Measurements from ENCODE around the gene GLS2. TPM values are rescaled to one million over a fixed set of nuclear protein-coding genes. Genes with fewer than 3 reads are reported as not detected.
A peak's percentile ranks its signal among the peaks of the same experiment; 100 is the strongest.

GLS2 gene
- total and polyA plus RNA-seq, 10 donors, result 0.83 to 2.4 (median 1.7) TPM

DNA sequence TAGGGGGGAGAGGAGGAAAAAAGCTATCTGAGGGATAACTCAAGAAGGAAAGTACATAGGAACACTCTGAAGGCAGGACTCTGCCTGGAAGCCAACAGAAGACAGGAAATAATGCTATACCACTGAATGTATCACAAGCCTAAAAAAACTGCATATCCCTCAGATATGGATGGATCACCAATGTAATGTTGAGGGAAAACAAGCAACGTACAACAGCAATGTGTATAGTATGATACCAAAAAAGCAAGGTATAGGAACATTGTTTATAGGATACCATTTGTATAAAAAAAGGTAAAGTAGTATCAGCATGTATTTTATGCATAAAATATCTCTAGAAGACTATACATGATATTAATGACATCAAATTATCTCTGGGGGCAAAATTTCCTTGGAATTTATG, 3.4 kb downstream of the GLS2 start:
- intact Hi-C loops (cut with DNase I; ENCODE audit: low total_unique reads), result no loop called here
- peaks cover 4 to 28% (median 18%) of the 10 kb centered on the region in 6 donors for H3K4me1 ChIP-seq
- 83 to 92% (median 84%) methylated on average over 1 of the region's 1 CpG for WGBS, 5 donors
- H3K27me3 ChIP-seq (replicated peaks in 1 of 7), result peaks cover 0 to 28% (median 0%) of the 10 kb centered on the region in 7 donors
- peaks cover 0 to 3% (median 0%) of the 10 kb centered on the region in 8 donors for H3K9me3 ChIP-seq
- no peak for TF ChIP-seq POLR2AphosphoS5 (IDR thresholded peaks at IDR 0.05)
- TF ChIP-seq POLR2A (IDR thresholded peaks at IDR 0.05), result no peak
- TF ChIP-seq, protein P1, sequence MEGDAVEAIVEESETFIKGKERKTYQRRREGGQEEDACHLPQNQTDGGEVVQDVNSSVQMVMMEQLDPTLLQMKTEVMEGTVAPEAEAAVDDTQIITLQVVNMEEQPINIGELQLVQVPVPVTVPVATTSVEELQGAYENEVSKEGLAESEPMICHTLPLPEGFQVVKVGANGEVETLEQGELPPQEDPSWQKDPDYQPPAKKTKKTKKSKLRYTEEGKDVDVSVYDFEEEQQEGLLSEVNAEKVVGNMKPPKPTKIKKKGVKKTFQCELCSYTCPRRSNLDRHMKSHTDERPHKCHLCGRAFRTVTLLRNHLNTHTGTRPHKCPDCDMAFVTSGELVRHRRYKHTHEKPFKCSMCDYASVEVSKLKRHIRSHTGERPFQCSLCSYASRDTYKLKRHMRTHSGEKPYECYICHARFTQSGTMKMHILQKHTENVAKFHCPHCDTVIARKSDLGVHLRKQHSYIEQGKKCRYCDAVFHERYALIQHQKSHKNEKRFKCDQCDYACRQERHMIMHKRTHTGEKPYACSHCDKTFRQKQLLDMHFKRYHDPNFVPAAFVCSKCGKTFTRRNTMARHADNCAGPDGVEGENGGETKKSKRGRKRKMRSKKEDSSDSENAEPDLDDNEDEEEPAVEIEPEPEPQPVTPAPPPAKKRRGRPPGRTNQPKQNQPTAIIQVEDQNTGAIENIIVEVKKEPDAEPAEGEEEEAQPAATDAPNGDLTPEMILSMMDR (IDR thresholded peaks at IDR 0.05 in 8 of 11, conservative IDR thresholded peaks at IDR 0.05 in 3 of 11), result no peak
- H3K4me3 ChIP-seq, result no peak overlapping the region
- no peak overlapping the region for H3K27ac ChIP-seq
- no peak for DNase-seq
- H3K36me3 ChIP-seq, result no peaks in the 10 kb centered on the region

DNA sequence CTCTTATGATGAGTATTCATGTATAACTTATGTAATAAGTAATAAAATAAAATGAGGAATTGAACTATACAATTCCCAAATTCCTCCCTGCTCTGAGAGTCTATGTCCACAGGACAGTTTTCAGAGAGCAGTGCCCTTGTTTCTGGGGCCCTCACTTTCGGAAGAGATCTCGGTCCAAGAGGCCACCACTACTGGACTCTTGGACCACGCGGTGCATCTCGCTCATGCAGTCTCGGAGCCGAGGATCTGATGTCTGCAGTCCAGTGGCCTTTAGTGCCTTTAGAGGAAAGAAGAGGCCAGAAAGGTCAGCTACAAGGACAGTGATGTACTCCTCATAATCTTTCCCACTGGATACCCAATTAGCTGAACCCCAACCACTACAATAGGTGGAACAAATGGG, 8.3 kb downstream of the GLS2 start:
- WGBS, 5 donors, result 92 to 98% (median 95%) methylated on average over 7 of the region's 7 CpGs
- Histone ChIP-seq H3K27me3 (replicated peaks in 1 of 7) (no peaks in the 10 kb centered on the region), H3K4me1 (peaks cover 0 to 4% (median 0%) of the 10 kb centered on the region in 6 donors), H3K4me3 (no peak overlapping the region), H3K9me3 (no peaks in the 10 kb centered on the region), H3K36me3 (peaks cover 0 to 3% (median 0%) of the 10 kb centered on the region in 6 donors), H3K27ac (no peak overlapping the region)
- TF ChIP-seq, protein P1 (IDR thresholded peaks at IDR 0.05 in 8 of 11, conservative IDR thresholded peaks at IDR 0.05 in 3 of 11), result no peak
- TF ChIP-seq POLR2AphosphoS5 (IDR thresholded peaks at IDR 0.05) (no peak), POLR2A (IDR thresholded peaks at IDR 0.05) (no peak)
- intact Hi-C loops (cut with DNase I; ENCODE audit: low total_unique reads), result no loop called here
- DNase-seq, result peak; percentile 28

DNA sequence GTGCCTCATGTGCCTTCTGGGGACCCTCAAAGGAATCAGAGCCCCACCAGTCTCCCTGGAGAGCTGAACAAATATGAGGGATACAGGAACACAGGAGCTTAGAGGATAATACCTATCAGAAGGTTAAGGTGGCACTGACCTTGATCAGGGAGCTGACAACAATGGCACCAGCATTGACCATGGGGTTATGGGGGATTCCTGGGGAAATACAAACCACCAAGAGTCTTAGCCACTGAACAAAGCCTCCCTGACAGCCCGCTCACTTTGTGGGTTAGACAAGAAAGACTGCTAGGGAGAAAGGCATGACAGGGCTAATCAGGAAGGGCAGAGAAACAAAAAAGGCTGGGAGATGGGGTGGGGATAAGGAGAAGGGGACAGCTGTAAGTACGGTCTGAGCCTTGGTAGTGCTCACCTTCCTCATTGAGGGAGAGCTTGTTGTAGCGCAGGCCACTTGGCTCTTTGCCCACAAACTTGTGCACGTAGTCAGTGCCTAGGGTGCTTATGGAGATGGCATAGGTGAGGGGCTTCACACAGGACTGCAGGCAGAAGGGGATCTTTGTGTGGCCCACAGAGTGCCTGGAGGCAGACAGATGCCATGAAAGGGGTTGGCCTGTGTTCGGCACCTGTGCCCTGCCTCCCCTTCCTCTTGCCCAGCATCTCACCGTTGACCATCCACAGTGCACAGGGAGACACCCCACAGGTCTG, 10.3 kb downstream of the GLS2 start:
- WGBS, 5 donors, result 83 to 93% (median 90%) methylated on average over 6 of the region's 6 CpGs
- intact Hi-C loops (cut with DNase I; ENCODE audit: low total_unique reads), result no loop called here

DNA sequence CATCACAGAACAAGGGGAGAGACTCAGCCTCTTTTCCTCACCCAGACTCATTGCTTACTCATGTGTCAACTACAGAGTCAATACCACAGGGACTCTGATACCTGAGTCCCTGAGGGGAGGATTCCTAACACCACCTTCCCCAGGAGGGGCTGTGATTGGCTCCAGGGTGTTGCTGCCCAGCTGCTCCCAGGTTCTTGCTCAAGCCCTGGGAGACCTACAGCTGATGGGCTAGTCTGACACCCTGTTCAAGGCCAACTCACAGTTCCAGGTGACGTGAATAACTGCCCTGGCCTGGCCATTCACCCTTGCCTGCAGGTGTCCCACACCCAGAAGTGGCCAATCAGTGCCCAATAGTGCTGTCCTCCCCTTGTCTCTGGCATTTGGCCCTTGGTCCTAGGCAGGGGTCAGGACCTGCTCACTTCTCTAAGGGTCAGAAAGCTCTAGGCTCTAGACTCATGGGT, 11.0 kb downstream of the GLS2 start:
- Histone ChIP-seq H3K36me3 (peaks cover 0 to 25% (median 3%) of the 10 kb centered on the region in 6 donors), H3K4me1 (peaks cover 0 to 6% (median 0%) of the 10 kb centered on the region in 6 donors), H3K27me3 (replicated peaks in 1 of 7) (no peaks in the 10 kb centered on the region), H3K9me3 (no peaks in the 10 kb centered on the region), H3K4me3 (no peak overlapping the region), H3K27ac (no peak overlapping the region)
- no peak for DNase-seq
- TF ChIP-seq POLR2A (IDR thresholded peaks at IDR 0.05) (no peak), POLR2AphosphoS5 (IDR thresholded peaks at IDR 0.05) (no peak)
- TF ChIP-seq, protein P1 (IDR thresholded peaks at IDR 0.05 in 8 of 11, conservative IDR thresholded peaks at IDR 0.05 in 3 of 11), result no peak
- 88 to 100% (median 92%) methylated on average over 1 of the region's 1 CpG for WGBS, 5 donors
- intact Hi-C loops (cut with DNase I; ENCODE audit: low total_unique reads), result no loop called here

More for the DNA sequence above, 10.3 kb downstream of the GLS2 start:
- TF ChIP-seq POLR2A (IDR thresholded peaks at IDR 0.05) (no peak), POLR2AphosphoS5 (IDR thresholded peaks at IDR 0.05) (no peak)
- TF ChIP-seq, protein P1 (IDR thresholded peaks at IDR 0.05 in 8 of 11, conservative IDR thresholded peaks at IDR 0.05 in 3 of 11), result no peak
- peaks cover 0 to 19% (median 0%) of the 10 kb centered on the region in 6 donors for H3K36me3 ChIP-seq
- peaks cover 0 to 4% (median 0%) of the 10 kb centered on the region in 6 donors for H3K4me1 ChIP-seq
- H3K4me3 ChIP-seq, result no peak overlapping the region
- peak; percentile 35 for DNase-seq
- H3K27ac ChIP-seq, result no peak overlapping the region
- H3K27me3 ChIP-seq (replicated peaks in 1 of 7), result no peaks in the 10 kb centered on the region
- no peaks in the 10 kb centered on the region for H3K9me3 ChIP-seq
